Renal pelvis (tissue), 4 donors: ENCODE measurements around the gene ZNF440. TPM values are rescaled to one million over a fixed set of nuclear protein-coding genes. Genes with fewer than 3 reads are reported as not detected.

Experiments
- DNase-seq: peaks from one replicate; pipeline ENCODE4 v3.0.0-alpha.2; 2013
- polyA plus RNA-seq, 3 donors: library from polyadenylated mRNA; unstranded; fragments of 120-200 nt; gene quantifications; one replicate each; pipeline ENCODE4 v1.2.1, GENCODE V29; 2013; ENCODE audit not compliant: insufficient read length in 3 of 3

The ZNF440 gene
- polyA plus RNA-seq, 3 donors: 11.6 to 25.8 (median 20.8) TPM

DNA sequence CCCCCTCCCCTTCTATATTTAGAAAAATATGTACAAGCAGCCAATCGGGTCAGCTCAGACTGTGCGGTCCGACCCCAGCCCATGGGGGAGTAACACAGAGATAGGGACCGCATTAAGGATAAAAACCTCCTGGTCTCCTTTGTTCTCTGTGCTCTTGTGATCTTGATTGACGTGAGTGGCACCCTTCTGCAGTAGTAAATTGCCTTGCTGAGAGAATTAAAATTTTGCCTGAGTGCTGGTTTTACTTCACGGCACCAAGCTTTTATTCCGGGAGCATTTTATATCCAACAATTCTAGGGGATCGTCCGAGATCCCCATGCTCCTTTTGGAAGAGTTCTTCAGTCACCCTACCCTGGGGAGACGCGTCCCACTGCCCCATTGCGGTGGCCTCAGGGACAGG lies 66.5 kb downstream of the ZNF440 start:
- no peak for DNase-seq

GRCh38 chr19:11881151-11881800 lies 67.2 kb downstream of the ZNF440 start:
- peak; percentile 60 for DNase-seq

DNA sequence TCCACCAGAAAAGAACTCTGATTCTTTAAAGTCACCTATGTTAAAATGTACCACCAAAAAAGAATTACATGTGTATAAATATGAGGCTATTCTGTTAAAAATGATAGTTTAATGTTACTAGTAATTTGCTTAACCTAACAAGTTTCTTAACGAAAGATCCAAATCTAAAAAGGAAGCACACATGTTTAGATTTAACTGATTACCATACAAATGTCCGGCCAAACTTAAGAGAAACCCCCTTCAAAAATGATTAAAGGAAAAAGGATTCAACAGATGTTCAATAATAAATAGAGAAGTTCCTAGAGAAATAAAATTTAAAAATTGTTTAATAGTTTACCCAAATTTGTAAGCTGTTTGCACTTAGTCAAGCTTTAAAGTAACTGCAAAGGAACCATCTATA lies 68.5 kb downstream of the ZNF440 start:
- no peak for DNase-seq

Other genes starting within 250 kb of the ZNF440 start
- 10 to 100 TPM; 12.8 to 14.9 (median 13.4) TPM for gene ACP5, start 236.6 kb upstream of the ZNF440 start, polyA plus RNA-seq
- 10 to 100 TPM; 39.3 to 43.3 (median 40.8) TPM for gene ZNF627, start 216.8 kb upstream of the ZNF440 start, polyA plus RNA-seq
- 10 to 100 TPM; 10.9 to 11.8 (median 11.0) TPM for gene ZNF823, start 75.3 kb upstream of the ZNF440 start, polyA plus RNA-seq
- gene ZNF441, start 47.3 kb upstream of the ZNF440 start, polyA plus RNA-seq: 10 to 100 TPM; 14.2 to 16.9 (median 14.8) TPM
- gene ZNF491, start 15.8 kb upstream of the ZNF440 start, polyA plus RNA-seq: 1 to 10 TPM; 2.9 to 5.6 (median 5.1) TPM
- 10 to 100 TPM; 16.9 to 29.9 (median 25.6) TPM for gene ZNF439, start 34.5 kb downstream of the ZNF440 start, polyA plus RNA-seq
- gene ZNF69, start 73.5 kb downstream of the ZNF440 start, polyA plus RNA-seq: 10 to 100 TPM; 14.0 to 29.8 (median 24.9) TPM
- 10 to 100 TPM; 13.1 to 26.0 (median 21.1) TPM for gene ZNF700, start 110.8 kb downstream of the ZNF440 start, polyA plus RNA-seq
- 10 to 100 TPM in 2 of 3 donors, 1 to 10 TPM in 1; 6.4 to 11.2 (median 10.8) TPM for gene ZNF763, start 150.8 kb downstream of the ZNF440 start, polyA plus RNA-seq
- gene ZNF433, start 221.4 kb downstream of the ZNF440 start, polyA plus RNA-seq: 10 to 100 TPM; 14.2 to 24.8 (median 17.7) TPM
- gene ZNF878, start 238.7 kb downstream of the ZNF440 start, polyA plus RNA-seq: 1 to 10 TPM; 1.1 to 3.1 (median 2.4) TPM